Measurements from ENCODE around the gene TWNK. TPM values are rescaled to one million over a fixed set of nuclear protein-coding genes. Genes with fewer than 3 reads are reported as not detected.

TWNK gene
- total RNA-seq, 2 donors from 2014 or later: 4.6 to 11.4 TPM

- DNase-seq: no peak
These were observed 2.6 kb upstream of the TWNK start for GRCh38 chr10:100984672-100985177.

GRCh38 chr10:100985336-100985735 lies 2.0 kb upstream of the TWNK start:
- no peak for DNase-seq
- Histone ChIP-seq H3K4me3 (no peak overlapping the region), H3K36me3 (peaks cover 9% of the 10 kb centered on the region), H3K4me1 (peaks cover 6% of the 10 kb centered on the region), H3K9ac (ENCODE audit: low read depth in 2 of 2, low read length in 2 of 2) (no peak overlapping the region), H3K27ac (no peak overlapping the region), H3K27me3 (no peaks in the 10 kb centered on the region), H3K9me3 (no peaks in the 10 kb centered on the region)
- intact Hi-C loops (cut with DNase I): no loop called here
- TF ChIP-seq CTCF (IDR thresholded peaks at IDR 0.05): no peak

More at GRCh38 chr10:100984672-100985177, 2.6 kb upstream of the TWNK start:
- Histone ChIP-seq H3K27me3 (no peaks in the 10 kb centered on the region), H3K9me3 (no peaks in the 10 kb centered on the region), H3K9ac (ENCODE audit: low read depth in 2 of 2, low read length in 2 of 2) (no peak overlapping the region), H3K27ac (no peak overlapping the region), H3K4me1 (peaks cover 6% of the 10 kb centered on the region), H3K4me3 (no peak overlapping the region), H3K36me3 (peaks cover 12% of the 10 kb centered on the region)
- intact Hi-C loops (cut with DNase I): no loop called here
- no peak for TF ChIP-seq CTCF (IDR thresholded peaks at IDR 0.05)

DNA sequence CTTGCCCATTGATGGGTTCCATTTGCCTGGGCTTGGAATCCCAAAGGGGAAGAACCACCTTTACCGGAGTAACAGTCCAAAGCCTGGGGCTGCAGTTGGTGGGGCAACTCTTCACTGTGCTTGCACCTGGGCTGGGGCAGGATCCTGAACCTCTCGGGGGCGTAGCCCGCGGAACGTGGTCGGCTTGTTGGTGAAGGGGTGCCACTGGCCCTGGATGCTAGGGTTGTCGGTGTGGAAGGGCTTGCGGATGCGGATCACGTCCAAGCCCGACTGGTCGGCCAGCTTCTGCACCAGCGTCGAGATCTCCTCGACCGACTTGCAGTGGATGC lies 756 bp upstream of the TWNK start:
- intact Hi-C loops (cut with DNase I): no loop called here
- H3K9me3 ChIP-seq: no peaks in the 10 kb centered on the region
- peaks cover 6% of the 10 kb centered on the region for H3K4me1 ChIP-seq
- no peaks in the 10 kb centered on the region for H3K27me3 ChIP-seq
- no peak for TF ChIP-seq CTCF (IDR thresholded peaks at IDR 0.05)
- H3K4me3 ChIP-seq: peak overlapping the region; percentile 86
- peak overlapping the region; percentile 75 to 85 for H3K9ac ChIP-seq (ENCODE audit: low read depth in 2 of 2, low read length in 2 of 2)
- peak overlapping the region; percentile 84 for H3K27ac ChIP-seq
- DNase-seq: no peak
- H3K36me3 ChIP-seq: no peaks in the 10 kb centered on the region

DNA sequence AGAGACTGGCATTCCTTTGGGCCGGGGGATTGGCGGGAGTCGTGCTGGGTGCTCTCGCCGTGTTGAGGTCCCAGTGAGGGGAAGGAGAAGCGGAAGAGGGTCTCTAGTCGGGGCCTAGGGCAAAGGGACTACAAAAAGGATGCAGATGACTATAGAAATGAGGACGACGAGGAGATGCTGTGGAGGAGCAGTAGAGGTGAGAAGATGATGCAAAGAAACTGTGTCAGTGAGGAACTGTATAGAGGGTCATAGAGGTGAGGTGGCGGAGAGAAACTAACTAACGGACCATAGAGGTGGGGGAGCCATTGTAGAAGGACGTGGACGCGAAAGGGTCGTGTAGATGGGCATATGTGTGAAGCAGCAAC lies 324 bp downstream of the TWNK start:
- no peaks in the 10 kb centered on the region for H3K36me3 ChIP-seq
- H3K27me3 ChIP-seq: no peaks in the 10 kb centered on the region
- intact Hi-C loops (cut with DNase I): no loop called here
- H3K4me1 ChIP-seq: peaks cover 6% of the 10 kb centered on the region
- peak overlapping the region; percentile 75 to 85 for H3K9ac ChIP-seq (ENCODE audit: low read depth in 2 of 2, low read length in 2 of 2)
- peak overlapping the region; percentile 84 for H3K27ac ChIP-seq
- H3K4me3 ChIP-seq: peak overlapping the region; percentile 86
- no peaks in the 10 kb centered on the region for H3K9me3 ChIP-seq
- TF ChIP-seq CTCF (IDR thresholded peaks at IDR 0.05): no peak
- DNase-seq: no peak

- peak overlapping the region; percentile 86 for H3K4me3 ChIP-seq
- H3K9me3 ChIP-seq: no peaks in the 10 kb centered on the region
- H3K27ac ChIP-seq: no peak overlapping the region
- DNase-seq: no peak
- H3K36me3 ChIP-seq: peaks cover 1% of the 10 kb centered on the region
- no peak for TF ChIP-seq CTCF (IDR thresholded peaks at IDR 0.05)
- no peaks in the 10 kb centered on the region for H3K27me3 ChIP-seq
- intact Hi-C loops (cut with DNase I): no loop called here
- peaks cover 6% of the 10 kb centered on the region for H3K4me1 ChIP-seq
- peak overlapping the region in 1 of 2 donors; percentile 85 for H3K9ac ChIP-seq (ENCODE audit: low read depth in 2 of 2, low read length in 2 of 2)
These were observed 823 bp downstream of the TWNK start for GRCh38 chr10:100988166-100988565.

Data from colonic mucosa (tissue), 4 donors.